OCI-M2 (cell line): ENCODE data around the gene SLC27A1.
"Not testable (repeated sequence)": the region's sequence is repeated elsewhere in the genome, so short reads cannot be mapped to it uniquely, and the experiment has no call there.

Source experiments
- DNase-seq: peaks from one replicate; lab custom pipeline; 2025; ENCODE audit not compliant: unreplicated experiment; lab: John Stamatoyannopoulos, UW

Gene SLC27A1

DNA sequence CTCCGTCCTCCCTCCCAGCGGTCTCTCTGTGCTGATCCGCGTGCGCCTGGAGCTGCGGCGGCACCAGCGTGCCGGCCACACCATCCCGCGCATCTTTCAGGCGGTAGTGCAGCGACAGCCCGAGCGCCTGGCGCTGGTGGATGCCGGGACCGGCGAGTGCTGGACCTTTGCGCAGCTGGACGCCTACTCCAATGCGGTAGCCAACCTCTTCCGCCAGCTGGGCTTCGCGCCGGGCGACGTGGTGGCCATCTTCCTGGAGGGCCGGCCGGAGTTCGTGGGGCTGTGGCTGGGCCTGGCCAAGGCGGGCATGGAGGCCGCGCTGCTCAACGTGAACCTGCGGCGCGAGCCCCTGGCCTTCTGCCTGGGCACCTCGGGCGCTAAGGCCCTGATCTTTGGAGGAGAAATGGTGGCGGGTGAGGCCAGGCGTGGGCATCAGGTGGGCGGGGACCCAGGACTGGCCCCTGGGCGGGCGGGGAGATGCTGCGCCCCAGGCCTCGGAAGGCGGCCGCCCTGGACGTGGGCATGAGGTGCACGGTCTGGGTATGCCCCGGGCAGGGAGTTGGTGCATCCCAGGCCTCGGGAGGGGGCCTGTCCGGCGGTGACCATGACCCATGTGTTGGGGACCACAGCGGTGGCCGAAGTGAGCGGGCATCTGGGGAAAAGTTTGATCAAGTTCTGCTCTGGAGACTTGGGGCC, 16.4 kb downstream of the SLC27A1 start:
- DNase-seq = no peak

DNA sequence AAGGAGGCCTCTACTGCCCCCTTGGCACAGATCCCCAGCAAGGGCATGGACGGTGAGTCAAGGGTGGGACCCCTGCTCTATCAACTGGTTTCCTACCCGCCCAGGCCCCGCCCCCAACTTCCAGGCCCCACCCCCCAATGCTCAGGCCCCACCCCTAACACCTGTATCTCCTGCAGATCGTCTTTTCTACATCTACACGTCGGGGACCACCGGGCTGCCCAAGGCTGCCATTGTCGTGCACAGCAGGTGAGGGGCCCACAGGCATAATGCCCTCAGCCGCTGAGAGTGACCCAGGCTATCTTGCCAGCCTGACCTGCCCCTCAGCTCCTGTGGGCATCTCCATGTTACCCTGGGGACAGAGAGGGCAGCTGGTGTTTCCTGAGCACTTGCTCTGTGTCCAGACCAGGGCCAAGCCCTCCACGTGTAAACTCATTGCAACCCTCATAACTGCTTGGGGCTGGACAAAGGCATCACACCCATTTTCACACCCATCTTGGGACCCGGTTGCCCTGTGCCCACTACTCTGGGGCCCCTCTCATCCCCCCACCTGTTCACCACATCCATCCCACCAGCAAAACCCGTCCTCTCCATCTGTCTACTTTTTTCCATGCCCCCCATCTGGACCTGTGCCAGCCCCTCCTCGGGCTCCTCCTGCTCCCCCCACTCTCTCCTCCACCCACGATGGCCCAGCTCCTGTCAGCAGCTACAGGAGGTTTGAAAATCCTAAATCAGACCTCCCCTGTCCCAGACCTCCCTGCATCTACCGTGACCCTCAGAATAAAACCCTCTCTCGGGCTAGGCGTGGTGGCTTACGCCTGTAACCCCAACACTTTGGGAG, 17.2 kb downstream of the SLC27A1 start:
- DNase-seq = no peak

DNA sequence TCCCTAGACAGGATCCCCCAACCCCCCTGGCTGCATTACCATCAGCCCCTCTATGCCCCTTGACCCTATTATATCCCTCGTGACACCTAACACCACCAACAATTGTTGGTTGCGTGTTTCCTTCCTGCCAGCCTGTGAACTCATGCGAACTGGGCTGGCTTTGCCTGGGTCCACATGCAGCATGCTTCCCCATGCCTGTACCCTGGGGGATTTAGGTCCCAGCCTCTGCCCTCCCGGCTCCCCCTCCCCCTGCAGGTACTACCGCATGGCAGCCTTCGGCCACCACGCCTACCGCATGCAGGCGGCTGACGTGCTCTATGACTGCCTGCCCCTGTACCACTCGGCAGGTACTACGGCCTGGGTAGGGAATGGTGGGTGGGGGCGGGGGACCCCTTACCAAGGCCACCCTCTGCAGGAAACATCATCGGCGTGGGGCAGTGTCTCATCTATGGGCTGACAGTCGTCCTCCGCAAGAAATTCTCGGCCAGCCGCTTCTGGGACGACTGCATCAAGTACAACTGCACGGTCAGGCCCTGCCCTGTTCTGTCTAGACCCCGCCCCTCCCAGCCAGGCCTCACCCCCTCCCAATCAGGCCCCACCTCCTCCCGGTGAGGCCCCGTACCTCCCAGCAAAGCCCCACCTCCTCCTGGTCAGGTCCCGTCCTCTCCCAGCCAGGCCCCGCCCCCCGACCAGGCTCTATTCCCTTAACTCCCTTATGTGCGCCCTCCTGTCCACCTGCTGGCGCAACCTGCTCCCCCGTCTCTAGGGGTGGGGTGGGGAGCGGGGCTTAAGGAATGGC, 18.5 kb downstream of the SLC27A1 start:
- no peak for DNase-seq

DNA sequence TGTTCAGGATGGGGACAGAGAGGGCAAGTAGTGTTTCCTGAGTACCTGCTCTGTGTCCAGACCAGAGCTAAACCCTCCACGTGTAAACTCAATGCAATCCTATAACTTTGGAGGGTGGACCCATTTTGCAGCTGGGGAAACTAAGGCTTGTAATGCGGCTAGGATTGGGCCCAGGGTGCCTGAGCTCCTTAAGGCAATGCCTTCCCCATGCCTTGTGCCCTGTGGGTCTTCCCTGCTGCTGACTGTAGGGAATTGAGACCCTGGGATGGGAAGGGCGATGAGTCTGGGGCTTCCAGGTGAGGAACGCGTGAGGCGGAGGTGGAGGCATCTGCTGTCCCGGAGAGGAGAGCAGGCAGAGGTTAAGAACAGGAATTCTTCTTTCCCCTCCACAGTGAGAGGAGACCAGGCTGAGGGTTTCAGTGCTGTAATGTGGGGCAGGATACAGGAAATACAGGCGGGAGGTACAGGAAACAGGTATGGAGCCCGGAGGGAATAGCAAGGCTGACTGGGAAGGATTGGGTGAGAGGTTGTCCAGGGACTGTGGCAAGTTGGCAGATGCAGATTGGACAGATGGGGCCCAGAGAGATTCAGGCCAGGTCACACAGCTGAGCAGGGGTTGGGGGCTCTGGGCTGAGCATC, 19.2 kb downstream of the SLC27A1 start:
- DNase-seq = no peak

GRCh38 chr19:17490411-17490810, 20.1 kb downstream of the SLC27A1 start:
- no peak for DNase-seq

DNA sequence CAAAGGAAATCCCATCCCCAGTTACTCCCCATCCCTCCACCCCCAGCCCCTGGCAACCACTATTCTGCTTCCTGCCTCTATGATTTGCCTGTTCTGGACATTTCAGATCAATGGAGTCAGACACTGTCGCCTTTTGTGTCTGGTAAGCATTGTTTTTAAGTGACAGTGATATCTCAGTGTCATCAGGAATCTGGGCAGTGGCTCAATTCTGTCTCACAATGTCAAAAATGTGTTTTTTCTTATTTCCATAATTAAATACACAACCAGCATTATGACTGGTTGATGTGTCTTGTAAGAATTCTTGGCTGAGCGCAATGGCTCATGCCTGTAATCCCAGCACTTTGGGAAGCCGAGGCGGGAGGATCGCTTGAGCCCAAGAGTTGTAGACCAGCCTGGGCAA, 21.0 kb downstream of the SLC27A1 start:
- no peak for DNase-seq

DNA sequence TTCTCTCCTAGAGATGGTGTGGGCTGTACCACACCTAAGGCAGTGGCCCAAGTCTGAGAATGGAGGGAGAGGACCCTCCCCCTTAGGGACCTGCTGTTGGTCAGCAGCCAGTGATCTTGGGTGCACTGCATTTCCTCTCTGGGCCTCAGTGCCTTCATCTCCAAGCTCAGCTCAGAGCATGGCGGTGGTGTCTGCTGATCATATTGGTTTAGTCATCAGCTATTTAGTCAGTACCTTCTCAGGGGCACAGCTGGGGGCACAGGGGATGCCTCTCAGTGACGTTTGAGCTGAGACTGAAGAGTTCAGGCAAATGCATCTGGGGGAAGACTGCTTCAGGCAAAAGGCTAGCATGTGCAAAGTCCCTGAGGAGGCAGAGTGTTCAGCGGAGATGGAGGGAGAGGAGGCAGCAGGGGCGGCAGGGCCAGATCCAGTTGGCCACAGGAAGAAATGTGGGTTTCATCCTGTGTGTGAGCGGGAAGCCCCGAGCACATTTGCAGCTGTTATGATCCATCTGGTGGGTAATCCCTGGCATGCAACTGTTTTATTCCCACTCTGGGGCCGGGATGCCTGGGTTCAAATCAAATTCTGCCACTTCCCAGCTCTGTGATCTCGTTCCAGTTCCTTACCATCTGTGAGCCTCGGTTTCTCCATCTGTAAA, 25.4 kb downstream of the SLC27A1 start:
- no peak for DNase-seq

- no peak for DNase-seq
Observed at GRCh38 chr19:17496337-17496997, 26.1 kb downstream of the SLC27A1 start.

- DNase-seq = no peak
Observed at GRCh38 chr19:17497149-17497798, 26.9 kb downstream of the SLC27A1 start.

DNA sequence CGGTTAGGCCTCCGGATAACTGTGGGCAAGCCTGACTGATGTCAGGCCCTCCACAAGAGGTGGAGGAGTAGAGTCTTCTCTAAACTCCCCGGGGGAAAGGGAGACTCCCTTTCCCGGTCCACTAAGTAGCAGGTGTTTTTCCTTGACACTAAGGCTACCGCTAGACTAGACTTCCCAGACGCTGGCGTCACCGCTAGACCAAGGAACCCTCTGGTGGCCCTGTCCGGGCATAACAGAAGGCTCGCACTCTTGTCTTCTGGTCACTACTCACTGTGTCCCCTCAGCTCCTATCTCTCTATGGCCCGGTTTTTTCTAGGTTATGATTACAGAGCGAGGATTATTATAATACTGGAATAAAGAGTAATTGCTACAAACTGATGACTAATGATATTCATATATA, 28.7 kb downstream of the SLC27A1 start:
- not testable (repeated sequence) for DNase-seq

DNA sequence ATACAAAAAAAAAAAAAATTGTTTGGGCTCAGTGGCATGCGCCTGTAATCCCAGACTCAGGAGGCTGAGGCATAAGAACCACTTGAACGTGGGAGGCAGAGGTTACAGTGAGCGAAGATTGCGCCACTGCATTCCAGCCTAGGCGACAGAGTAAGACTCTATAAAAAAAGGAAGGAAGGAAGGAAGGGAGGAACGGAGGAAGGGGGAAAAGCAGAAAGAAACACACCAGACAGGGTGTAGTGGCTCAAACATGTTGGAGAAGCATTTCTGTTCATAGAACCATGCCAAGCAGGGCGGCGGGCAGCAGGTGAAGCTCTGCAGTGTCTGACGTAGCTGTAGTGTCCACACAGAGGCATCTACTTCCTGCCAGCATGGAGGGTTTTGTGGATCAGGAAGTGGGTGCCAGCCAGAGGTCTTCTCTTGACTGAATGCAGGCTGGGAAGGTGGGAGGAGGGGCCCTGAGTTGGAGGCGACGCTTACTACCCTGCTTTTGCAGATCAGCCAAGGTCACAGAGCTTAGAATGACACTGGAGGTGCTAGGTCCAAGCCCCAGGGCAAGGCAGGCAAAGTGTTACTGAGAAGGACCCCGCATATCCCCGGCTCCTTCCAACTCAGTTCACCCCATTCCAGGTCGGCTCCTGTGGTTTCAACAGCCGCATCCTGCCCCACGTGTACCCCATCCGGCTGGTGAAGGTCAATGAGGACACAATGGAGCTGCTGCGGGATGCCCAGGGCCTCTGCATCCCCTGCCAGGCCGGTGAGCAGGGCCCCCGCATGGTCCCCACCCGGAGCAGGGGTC, 29.5 kb downstream of the SLC27A1 start:
- no peak for DNase-seq

- DNase-seq = no peak
Observed at GRCh38 chr19:17500447-17501198, 30.3 kb downstream of the SLC27A1 start.

DNA sequence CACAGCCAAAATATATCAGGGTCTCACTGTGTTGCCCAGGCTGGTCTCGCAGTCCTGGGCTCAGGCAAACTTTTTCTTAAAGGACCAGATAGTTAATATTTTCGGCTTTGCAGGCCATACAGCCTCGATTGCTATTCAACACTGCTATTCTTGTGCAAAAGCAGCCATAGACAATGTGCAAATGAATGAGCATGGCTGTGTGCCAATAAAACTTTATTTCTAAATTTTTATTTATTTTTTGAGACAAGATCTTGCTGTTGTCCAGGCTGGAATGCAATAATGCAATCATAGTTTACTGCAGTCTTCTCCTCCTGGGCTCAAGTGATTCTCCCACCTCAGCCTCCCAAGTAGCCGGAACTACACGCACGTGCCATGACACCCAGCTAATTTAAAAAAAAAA, 32.9 kb downstream of the SLC27A1 start:
- DNase-seq = no peak

GRCh38 chr19:17504030-17504429, 33.7 kb downstream of the SLC27A1 start:
- no peak for DNase-seq

- DNase-seq = no peak
Observed at GRCh38 chr19:17504456-17504855, 34.1 kb downstream of the SLC27A1 start.

GRCh38 chr19:17505223-17505622, 34.9 kb downstream of the SLC27A1 start:
- no peak for DNase-seq

DNA sequence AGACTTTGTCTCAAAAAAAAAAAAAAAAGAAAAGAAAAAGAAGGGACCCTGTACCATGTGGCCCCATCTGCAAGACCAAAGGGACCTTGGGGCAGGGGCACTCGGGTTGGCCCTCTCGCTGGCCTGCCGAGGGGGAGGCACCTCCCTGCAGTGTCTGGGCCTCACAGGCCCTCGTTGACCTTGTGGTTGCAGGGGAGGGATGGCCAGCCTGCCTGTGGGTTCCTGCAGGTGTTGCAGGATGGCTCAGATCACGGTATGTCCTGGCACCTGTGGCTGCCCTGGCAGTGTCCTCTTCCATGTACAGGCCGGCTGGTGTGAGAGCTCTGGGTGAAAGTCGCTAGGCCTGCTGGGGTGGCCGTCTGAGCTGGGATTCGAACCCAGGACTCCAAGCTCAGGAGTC, 36.4 kb downstream of the SLC27A1 start:
- no peak for DNase-seq

GRCh38 chr19:17508558-17508933, 38.2 kb downstream of the SLC27A1 start:
- not testable (repeated sequence) for DNase-seq
